Kidney (tissue), 14 donors: Measurements from ENCODE around the gene NEXN. TPM values are rescaled to one million over a fixed set of nuclear protein-coding genes. Genes with fewer than 3 reads are reported as not detected.

Experiments
- DNase-seq, 5 donors: peaks; one replicate each; pipeline ENCODE4 v3.0.0-alpha.2; 2013 to 2020
- FAIRE-seq: peaks from 2 replicates; lab custom pipeline; 2012; peaks lifted over from hg19 to GRCh38; lab: Jason Lieb, UNC
- H3K27ac ChIP-seq, 2 donors: one replicate each; pipeline ENCODE4 v1.7.0; 2013; ENCODE audit warnings: low read depth in 2 of 2, low read length in 2 of 2, inconsistent platforms in 1 of 2
- H3K27me3 ChIP-seq: one replicate; pipeline ENCODE4 v1.7.1; 2013; ENCODE audit warnings: low read length, inconsistent platforms; ENCODE audit not compliant: control insufficient read depth, insufficient read depth
- H3K36me3 ChIP-seq, 3 donors: one replicate each; pipeline versions ENCODE4 v1.7.0 to v1.7.1; 2013; ENCODE audit warnings: low read length in 3 of 3, control low read depth in 1 of 3, inconsistent platforms in 1 of 3; ENCODE audit not compliant: insufficient read depth in 3 of 3, control insufficient read depth in 2 of 3
- H3K4me1 ChIP-seq, 3 donors: one replicate each; pipeline versions ENCODE4 v1.7.0 to v1.7.1; 2013; ENCODE audit warnings: low read length in 3 of 3, inconsistent platforms in 1 of 3, low read depth in 1 of 3; ENCODE audit not compliant: control insufficient read depth in 2 of 3, insufficient read depth in 2 of 3
- H3K4me3 ChIP-seq, 3 donors: one replicate each; pipeline versions ENCODE4 v1.7.0 to v1.8.1; 2013; ENCODE audit warnings: low read length in 3 of 3, control low read depth in 1 of 3, inconsistent platforms in 1 of 3
- H3K9ac ChIP-seq, 3 donors: one replicate each; pipeline versions ENCODE4 v1.7.0 to v1.7.1; 2013; ENCODE audit warnings: low read length in 3 of 3, control low read depth in 1 of 3, inconsistent platforms in 1 of 3
- H3K9me3 ChIP-seq, 3 donors: one replicate each; pipeline versions ENCODE4 v1.7.0 to v1.7.1; 2013; ENCODE audit warnings: low read length in 3 of 3, control low read depth in 1 of 3, inconsistent platforms in 1 of 3; ENCODE audit not compliant: control insufficient read depth in 2 of 3, insufficient read depth in 1 of 3
- intact Hi-C: fragments of 100-400 bp; cut with DNase I; formaldehyde crosslinking; loops from one replicate; pipeline ENCODE4 v1.11.1; 2022
- polyA plus RNA-seq: library from polyadenylated mRNA; stranded (reverse); fragments of 350-450 nt; fragmentation: Illumina TruSeq; extraction: RNeasy Lipid Tissue Mini Kit (QIAGEN cat#74804); gene quantifications from one replicate; pipeline ENCODE4 v1.2.3, GENCODE V29; 2014; ENCODE audit warnings: low read depth, low replicate concordance; ENCODE audit not compliant: insufficient read depth
- total RNA-seq: library from RNA; stranded (reverse); fragmentation: NEBNext Ultra II Directional; extraction: Animal tissue kit (Norgen Biotek cat#: 25700); gene quantifications from one replicate; pipeline ENCODE4 v1.2.1, GENCODE V29; 2021
- TF ChIP-seq, protein P1 (sequence below): IDR thresholded peaks from 3 replicates; pipeline ENCODE4 v1.5.1; 2012; ENCODE audit warnings: mild to moderate bottlenecking, moderate library complexity, borderline replicate concordance; ENCODE audit not compliant: insufficient read depth; ENCODE audit errors: extremely low read depth
- donor health status: control.
- donor health status: control.
- donor health status: control.
- donor health status: control.
- donor health status: control.
- donor health status: DM: yes; HTN: yes; CAD: no.
- donor health status: Normal renal cell carcinoma (clear cell type).

Gene NEXN
- total and polyA plus RNA-seq, 2 donors from 2014 or later: 6.5 to 7.1 TPM

- Histone ChIP-seq H3K9ac (no peak overlapping the region), H3K36me3 (peaks cover 0 to 2% (median 0%) of the 10 kb centered on the region in 3 donors), H3K27me3 (no peaks in the 10 kb centered on the region), H3K27ac (no peak overlapping the region), H3K4me3 (no peak overlapping the region), H3K4me1 (no peaks in the 10 kb centered on the region), H3K9me3 (no peaks in the 10 kb centered on the region)
- TF ChIP-seq, protein P1, sequence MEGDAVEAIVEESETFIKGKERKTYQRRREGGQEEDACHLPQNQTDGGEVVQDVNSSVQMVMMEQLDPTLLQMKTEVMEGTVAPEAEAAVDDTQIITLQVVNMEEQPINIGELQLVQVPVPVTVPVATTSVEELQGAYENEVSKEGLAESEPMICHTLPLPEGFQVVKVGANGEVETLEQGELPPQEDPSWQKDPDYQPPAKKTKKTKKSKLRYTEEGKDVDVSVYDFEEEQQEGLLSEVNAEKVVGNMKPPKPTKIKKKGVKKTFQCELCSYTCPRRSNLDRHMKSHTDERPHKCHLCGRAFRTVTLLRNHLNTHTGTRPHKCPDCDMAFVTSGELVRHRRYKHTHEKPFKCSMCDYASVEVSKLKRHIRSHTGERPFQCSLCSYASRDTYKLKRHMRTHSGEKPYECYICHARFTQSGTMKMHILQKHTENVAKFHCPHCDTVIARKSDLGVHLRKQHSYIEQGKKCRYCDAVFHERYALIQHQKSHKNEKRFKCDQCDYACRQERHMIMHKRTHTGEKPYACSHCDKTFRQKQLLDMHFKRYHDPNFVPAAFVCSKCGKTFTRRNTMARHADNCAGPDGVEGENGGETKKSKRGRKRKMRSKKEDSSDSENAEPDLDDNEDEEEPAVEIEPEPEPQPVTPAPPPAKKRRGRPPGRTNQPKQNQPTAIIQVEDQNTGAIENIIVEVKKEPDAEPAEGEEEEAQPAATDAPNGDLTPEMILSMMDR: no peak
- no peak for FAIRE-seq
- no peak for DNase-seq
- intact Hi-C loops: no loop called here
Measured at GRCh38 chr1:77927414-77927813, 39.0 kb downstream of the NEXN start.

DNA sequence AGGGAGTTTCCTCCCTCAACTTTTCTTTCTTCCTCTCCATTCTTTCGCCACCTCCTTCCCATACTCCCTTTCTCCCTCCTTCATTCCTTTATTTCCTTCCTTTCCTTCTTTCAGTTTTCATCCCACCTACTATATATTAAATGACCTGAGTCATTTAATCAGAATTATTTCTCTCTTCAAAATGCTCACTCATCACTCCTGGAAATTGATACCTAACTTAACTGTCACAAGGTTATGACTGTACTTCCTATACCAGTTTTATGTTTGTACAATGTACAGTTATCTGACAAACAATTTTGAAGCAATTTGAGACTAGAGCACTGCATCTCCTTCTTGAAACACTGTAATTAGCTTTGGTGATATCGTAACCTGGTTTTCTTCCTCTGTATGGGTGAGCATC, 41.4 kb downstream of the NEXN start:
- no peaks in the 10 kb centered on the region for H3K27me3 ChIP-seq
- no peak for DNase-seq
- no peak overlapping the region for H3K27ac ChIP-seq
- no peaks in the 10 kb centered on the region for H3K4me1 ChIP-seq
- H3K9me3 ChIP-seq: no peaks in the 10 kb centered on the region
- no peak overlapping the region for H3K4me3 ChIP-seq
- no peak overlapping the region for H3K9ac ChIP-seq
- intact Hi-C loops: no loop called here
- peaks cover 0 to 2% (median 0%) of the 10 kb centered on the region in 3 donors for H3K36me3 ChIP-seq
- TF ChIP-seq, protein P1: no peak
- no peak for FAIRE-seq

DNA sequence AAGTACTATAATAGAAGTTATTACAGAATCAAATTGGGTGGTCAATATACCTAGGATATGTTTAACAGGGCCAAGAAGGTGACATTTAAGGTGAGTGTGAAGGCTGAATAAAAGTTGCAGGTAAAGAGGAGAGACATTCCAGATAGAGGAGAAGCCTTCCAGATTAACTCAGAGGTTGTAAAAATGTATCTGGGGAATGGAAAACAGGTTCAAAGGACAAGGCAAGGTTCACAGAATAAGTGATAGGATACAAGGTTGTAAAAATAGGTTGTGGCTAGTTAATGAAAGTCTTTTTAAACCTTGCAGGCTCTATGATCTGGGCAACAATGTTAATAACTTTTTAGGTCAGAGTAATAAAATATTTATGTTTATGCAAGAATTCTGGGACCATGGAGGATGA, 50.2 kb downstream of the NEXN start:
- no peak overlapping the region for H3K4me3 ChIP-seq
- H3K9me3 ChIP-seq: no peaks in the 10 kb centered on the region
- no peak overlapping the region for H3K9ac ChIP-seq
- H3K4me1 ChIP-seq: peaks cover 0 to 5% (median 0%) of the 10 kb centered on the region in 3 donors
- intact Hi-C loops: no loop called here
- DNase-seq: no peak
- TF ChIP-seq, protein P1: no peak
- no peaks in the 10 kb centered on the region for H3K27me3 ChIP-seq
- no peak overlapping the region for H3K27ac ChIP-seq
- FAIRE-seq: no peak
- H3K36me3 ChIP-seq: peaks cover 0 to 4% (median 3%) of the 10 kb centered on the region in 3 donors

GRCh38 chr1:77940921-77941570, 52.6 kb downstream of the NEXN start:
- H3K27ac ChIP-seq: no peak overlapping the region
- intact Hi-C loops: no loop called here
- H3K36me3 ChIP-seq: peaks cover 7 to 11% (median 8%) of the 10 kb centered on the region in 3 donors
- no peak for FAIRE-seq
- no peaks in the 10 kb centered on the region for H3K9me3 ChIP-seq
- TF ChIP-seq, protein P1: no peak
- peaks cover 0 to 5% (median 0%) of the 10 kb centered on the region in 3 donors for H3K4me1 ChIP-seq
- H3K9ac ChIP-seq: no peak overlapping the region
- no peak overlapping the region for H3K4me3 ChIP-seq
- no peak for DNase-seq
- H3K27me3 ChIP-seq: no peaks in the 10 kb centered on the region
